SU-DHL-6 (cell line): ENCODE measurements around the gene OSBPL5.

Source experiments
- H2AFZ ChIP-seq: fragments of 200-600 bp; sonication (generic); 2 replicates; pipeline ENCODE4 v1.6.1; 2014; ENCODE audit warnings: low read depth, mild to moderate bottlenecking, moderate library complexity, mixed read lengths, antibody characterized with exemption, low read length; ENCODE audit not compliant: severe bottlenecking
- H3F3A ChIP-seq: fragments of 200-600 bp; shearing (Covaris generic); 2 replicates; pipeline ENCODE4 v1.6.0; 2016; ENCODE audit warnings: antibody characterized with exemption, mild to moderate bottlenecking; ENCODE audit not compliant: insufficient read depth
- H3K27ac ChIP-seq: fragments of 200-600 bp; sonication (generic); 2 replicates; pipeline ENCODE4 v1.5.1; 2016; ENCODE audit warnings: low read depth, mild to moderate bottlenecking, low read length, moderate library complexity, mixed read lengths
- H3K27me3 ChIP-seq: fragments of 200-600 bp; sonication (generic), shearing (Covaris generic); 2 replicates; pipeline ENCODE4 v1.6.0; 2014; ENCODE audit warnings: mild to moderate bottlenecking, low read length
- H3K36me3 ChIP-seq: fragments of 200-600 bp; sonication (generic); 2 replicates; pipeline ENCODE4 v1.6.1; 2014; ENCODE audit warnings: mild to moderate bottlenecking, low read length, mixed read lengths
- H3K4me2 ChIP-seq: fragments of 300-600, 200-600 bp; shearing (Covaris generic), sonication (generic); 2 replicates; pipeline ENCODE4 v1.6.0; 2014; ENCODE audit warnings: low read length, low read depth, mild to moderate bottlenecking; ENCODE audit not compliant: poor library complexity, severe bottlenecking
- H3K4me3 ChIP-seq: fragments of 200-600 bp; sonication (generic); 2 replicates; pipeline ENCODE4 v1.5.1; 2014; ENCODE audit warnings: antibody characterized with exemption, low read length, mild to moderate bottlenecking, mixed read lengths; ENCODE audit not compliant: insufficient read depth, poor library complexity, severe bottlenecking
- H3K79me2 ChIP-seq: fragments of 200-600 bp; sonication (generic); 2 replicates; pipeline ENCODE4 v1.6.1; 2014; ENCODE audit warnings: mild to moderate bottlenecking, low read length, moderate library complexity; ENCODE audit not compliant: insufficient read depth
- H3K9ac ChIP-seq: fragments of 200-600 bp; sonication (generic); 2 replicates; pipeline ENCODE4 v1.7.0; 2014; ENCODE audit warnings: mild to moderate bottlenecking, low read length
- H3K9me2 ChIP-seq: fragments of 200-600 bp; sonication (generic); replicated peaks from 2 replicates; pipeline ENCODE4 v1.6.1; 2014; ENCODE audit warnings: low read length; ENCODE audit not compliant: insufficient read depth
- H3K9me3 ChIP-seq: fragments of 200-600 bp; sonication (generic); 2 replicates; pipeline ENCODE4 v1.6.1; 2014; ENCODE audit warnings: low read length, mixed read lengths; ENCODE audit not compliant: insufficient read depth
- H4K20me1 ChIP-seq: fragments of 200-600 bp; sonication (generic); 2 replicates; pipeline ENCODE4 v1.6.1; 2014; ENCODE audit warnings: low read depth, mild to moderate bottlenecking, antibody characterized with exemption, low read length, moderate library complexity, mixed read lengths
- EZH2phosphoT487 ChIP-seq: fragments of 200-600 bp; sonication (generic), shearing (Covaris generic); conservative IDR thresholded peaks from 2 replicates; pipeline ENCODE4 v1.6.1; 2018; ENCODE audit warnings: mild to moderate bottlenecking, antibody characterized with exemption, low read length, moderate library complexity, mixed read lengths
- TF ChIP-seq, protein P1 (sequence below): fragments of 200-600 bp; sonication (generic); IDR thresholded peaks from one replicate; pipeline ENCODE4 v1.5.1; 2017; ENCODE audit warnings: antibody characterized with exemption, mild to moderate bottlenecking, low read length, moderate library complexity; ENCODE audit not compliant: insufficient read depth, poor library complexity, severe bottlenecking

Gene OSBPL5

DNA sequence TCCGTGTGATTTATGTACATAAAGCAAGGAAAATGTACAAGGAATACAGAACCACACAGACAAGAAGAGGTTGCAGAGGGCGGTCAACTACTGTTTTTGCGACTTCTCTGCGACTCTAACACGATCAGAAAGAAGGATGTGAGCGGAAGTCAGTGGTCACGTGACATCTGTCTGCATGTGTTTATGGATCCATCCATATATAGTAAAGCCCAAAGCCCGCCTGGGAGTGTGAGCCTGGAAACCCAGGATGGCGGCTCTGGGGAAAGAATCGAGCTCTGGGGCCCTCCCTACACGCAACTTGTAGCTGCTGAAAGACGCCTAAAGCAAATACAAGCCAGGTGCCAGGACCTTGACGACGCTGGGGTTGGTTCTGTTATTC, 8.8 kb downstream of the OSBPL5 start:
- Histone ChIP-seq H3K9ac (no peak overlapping the region), H3K4me3 (no peak overlapping the region), H3K36me3 (no peaks in the 10 kb centered on the region), H3K79me2 (no peaks in the 10 kb centered on the region), H3K9me2 (no peaks in the 10 kb centered on the region), H4K20me1 (no peaks in the 10 kb centered on the region), H3F3A (no peaks in the 10 kb centered on the region), H3K9me3 (no peaks in the 10 kb centered on the region), H3K4me2 (no peak overlapping the region), H2AFZ (no peak overlapping the region), H3K27me3 (no peaks in the 10 kb centered on the region), H3K27ac (no peak overlapping the region)
- no peak for TF ChIP-seq EZH2phosphoT487
- TF ChIP-seq, protein P1, sequence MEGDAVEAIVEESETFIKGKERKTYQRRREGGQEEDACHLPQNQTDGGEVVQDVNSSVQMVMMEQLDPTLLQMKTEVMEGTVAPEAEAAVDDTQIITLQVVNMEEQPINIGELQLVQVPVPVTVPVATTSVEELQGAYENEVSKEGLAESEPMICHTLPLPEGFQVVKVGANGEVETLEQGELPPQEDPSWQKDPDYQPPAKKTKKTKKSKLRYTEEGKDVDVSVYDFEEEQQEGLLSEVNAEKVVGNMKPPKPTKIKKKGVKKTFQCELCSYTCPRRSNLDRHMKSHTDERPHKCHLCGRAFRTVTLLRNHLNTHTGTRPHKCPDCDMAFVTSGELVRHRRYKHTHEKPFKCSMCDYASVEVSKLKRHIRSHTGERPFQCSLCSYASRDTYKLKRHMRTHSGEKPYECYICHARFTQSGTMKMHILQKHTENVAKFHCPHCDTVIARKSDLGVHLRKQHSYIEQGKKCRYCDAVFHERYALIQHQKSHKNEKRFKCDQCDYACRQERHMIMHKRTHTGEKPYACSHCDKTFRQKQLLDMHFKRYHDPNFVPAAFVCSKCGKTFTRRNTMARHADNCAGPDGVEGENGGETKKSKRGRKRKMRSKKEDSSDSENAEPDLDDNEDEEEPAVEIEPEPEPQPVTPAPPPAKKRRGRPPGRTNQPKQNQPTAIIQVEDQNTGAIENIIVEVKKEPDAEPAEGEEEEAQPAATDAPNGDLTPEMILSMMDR: no peak

DNA sequence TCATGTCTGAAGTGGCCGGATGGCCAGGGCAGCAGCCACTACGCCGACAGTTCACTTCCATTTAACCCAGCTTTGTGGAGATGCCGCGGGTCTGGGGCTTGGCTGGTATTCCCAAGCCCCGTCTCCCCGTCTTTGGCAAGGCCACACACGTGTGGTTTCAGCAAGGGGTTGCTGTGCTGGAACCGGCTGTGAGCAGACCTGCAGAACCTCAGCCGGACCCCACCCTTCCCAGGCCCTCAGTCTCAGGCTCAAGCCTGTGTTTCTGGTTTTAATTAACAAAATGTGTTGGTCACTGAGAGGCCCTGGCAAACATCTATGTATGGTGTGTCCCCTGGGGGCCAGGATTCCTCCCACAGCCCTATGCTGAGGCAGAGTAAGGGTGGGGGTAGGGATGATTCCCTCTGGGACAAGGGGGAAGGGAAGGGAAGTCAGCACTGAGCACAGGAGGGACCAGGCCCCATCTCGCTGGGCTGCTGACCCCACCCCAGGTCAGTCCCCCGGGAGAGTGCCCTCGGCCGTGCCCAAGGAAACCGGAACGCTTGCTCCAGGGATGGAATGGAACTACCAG, 9.3 kb downstream of the OSBPL5 start:
- H3K79me2 ChIP-seq: no peaks in the 10 kb centered on the region
- no peaks in the 10 kb centered on the region for H3F3A ChIP-seq
- no peaks in the 10 kb centered on the region for H3K36me3 ChIP-seq
- no peak overlapping the region for H3K4me2 ChIP-seq
- H3K9me2 ChIP-seq: no peaks in the 10 kb centered on the region
- no peaks in the 10 kb centered on the region for H4K20me1 ChIP-seq
- no peaks in the 10 kb centered on the region for H3K9me3 ChIP-seq
- TF ChIP-seq, protein P1: no peak
- TF ChIP-seq EZH2phosphoT487: no peak
- H3K27me3 ChIP-seq: no peaks in the 10 kb centered on the region
- H3K9ac ChIP-seq: no peak overlapping the region
- H2AFZ ChIP-seq: no peak overlapping the region
- H3K4me3 ChIP-seq: no peak overlapping the region
- H3K27ac ChIP-seq: no peak overlapping the region

DNA sequence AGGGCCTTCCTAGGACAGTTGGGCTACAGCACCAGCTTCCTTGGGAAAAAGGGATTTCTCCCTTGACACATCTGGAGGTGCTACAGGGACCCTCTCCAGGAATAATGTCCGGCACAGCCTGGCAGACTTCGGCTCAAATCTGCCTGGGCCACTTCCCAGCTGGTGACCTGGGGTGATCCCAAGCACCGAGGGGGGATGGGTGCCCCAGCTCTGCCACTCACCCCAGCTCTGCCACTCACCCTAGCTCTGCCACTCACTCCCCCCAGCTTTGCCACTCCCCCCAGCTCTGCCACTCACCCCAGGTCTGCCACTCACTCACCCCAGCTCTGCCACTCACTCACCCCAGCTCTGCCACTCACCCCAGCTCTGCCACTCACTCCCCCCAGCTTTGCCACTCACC, 9.9 kb downstream of the OSBPL5 start:
- H3K79me2 ChIP-seq: no peaks in the 10 kb centered on the region
- no peaks in the 10 kb centered on the region for H3F3A ChIP-seq
- no peaks in the 10 kb centered on the region for H3K9me2 ChIP-seq
- H4K20me1 ChIP-seq: no peaks in the 10 kb centered on the region
- no peak overlapping the region for H2AFZ ChIP-seq
- no peak overlapping the region for H3K9ac ChIP-seq
- H3K27ac ChIP-seq: no peak overlapping the region
- no peak overlapping the region for H3K4me2 ChIP-seq
- no peaks in the 10 kb centered on the region for H3K9me3 ChIP-seq
- H3K27me3 ChIP-seq: no peaks in the 10 kb centered on the region
- no peak overlapping the region for H3K4me3 ChIP-seq
- no peak for TF ChIP-seq EZH2phosphoT487
- TF ChIP-seq, protein P1: no peak
- H3K36me3 ChIP-seq: no peaks in the 10 kb centered on the region
